ENCODE results near the gene MEPE.
A peak's percentile ranks its signal among the peaks of the same experiment; 100 is the strongest.

Gene MEPE

GRCh38 chr4:87895964-87896621 lies 63.3 kb downstream of the MEPE start:
- no peak for TF ChIP-seq CTCF (IDR thresholded peaks at IDR 0.05; ENCODE audit: insufficient read depth, low read depth, low read length, missing control alignments)
- H3K4me3 ChIP-seq (ENCODE audit: low read length), result no peak overlapping the region
- peak; percentile 95 for DNase-seq (ENCODE audit: low read depth)

All from epithelial cell of esophagus (primary cell).